D341Med (cell line): ENCODE results near the gene GBP3.
A peak's percentile ranks its signal among the peaks of the same experiment; 100 is the strongest.
"Not testable (repeated sequence)": the region's sequence is repeated elsewhere in the genome, so short reads cannot be mapped to it uniquely, and the experiment has no call there.

Source experiments
- DNase-seq: peaks from one replicate; pipeline ENCODE4 v3.0.0; 2012; ENCODE audit warnings: low spot score

GBP3 gene

GRCh38 chr1:89041119-89041641, 18.5 kb upstream of the GBP3 start:
- no peak for DNase-seq

GRCh38 chr1:89040315-89040626, 17.6 kb upstream of the GBP3 start:
- no peak for DNase-seq

DNA sequence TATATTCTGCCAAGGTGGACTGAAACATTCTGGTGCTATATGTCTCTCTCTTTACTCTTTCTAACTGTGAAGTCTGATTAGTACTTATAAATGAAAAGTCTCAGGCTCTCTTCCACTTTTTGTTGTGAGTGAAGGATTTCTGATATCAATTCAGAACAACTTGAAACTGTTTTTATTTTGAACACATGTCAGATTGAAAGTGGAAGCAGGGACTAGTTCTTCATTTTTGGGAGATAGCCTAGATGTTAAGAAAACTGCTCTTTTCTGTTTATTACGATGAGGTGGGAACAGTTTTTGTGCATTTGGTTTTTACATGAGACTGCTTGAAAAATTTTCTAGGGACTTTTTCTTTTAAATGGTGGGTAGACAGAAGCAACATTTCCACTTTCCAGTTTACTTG, 14.5 kb upstream of the GBP3 start:
- DNase-seq = no peak

GRCh38 chr1:89035080-89035479, 12.4 kb upstream of the GBP3 start:
- no peak for DNase-seq

- not testable (repeated sequence) for DNase-seq
Measured at GRCh38 chr1:89034004-89034403, 11.3 kb upstream of the GBP3 start.

DNA sequence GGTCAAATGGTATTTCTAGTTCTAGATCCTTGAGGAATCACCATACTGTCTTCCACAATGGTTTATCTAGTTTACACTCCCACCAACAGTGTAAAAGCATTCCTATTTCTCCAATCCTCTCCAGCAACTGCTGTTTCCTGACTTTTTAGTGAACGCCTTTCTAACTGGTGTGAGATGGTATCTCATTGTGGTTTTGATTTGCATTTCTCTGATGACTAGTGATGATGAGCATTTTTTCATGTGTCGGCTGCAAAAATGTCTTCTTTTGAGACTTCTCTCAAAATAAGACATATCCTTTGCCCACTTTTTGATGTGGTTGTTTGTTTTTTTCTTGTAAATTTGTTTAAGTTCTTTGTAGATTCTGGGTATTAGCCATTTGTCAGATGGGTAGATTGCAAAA, 6.4 kb upstream of the GBP3 start:
- not testable (repeated sequence) for DNase-seq

DNA sequence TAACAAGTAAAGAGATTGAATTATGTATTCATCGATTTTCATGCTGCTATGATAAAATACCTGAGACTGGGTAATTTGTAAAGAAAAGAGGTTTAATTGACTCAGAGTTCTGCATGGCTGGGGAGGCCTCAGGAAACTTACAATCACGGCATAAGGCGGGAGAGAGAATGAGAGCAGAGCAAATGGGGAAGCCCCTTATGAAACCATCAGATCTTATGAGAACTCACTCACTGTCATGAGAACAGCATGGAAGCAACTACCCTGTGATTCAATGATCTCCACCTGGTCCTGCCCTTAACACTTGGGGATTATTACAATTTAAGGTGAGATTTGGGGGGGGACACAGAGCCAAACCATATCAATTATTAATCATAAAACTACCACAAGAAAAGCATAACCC, 3.3 kb upstream of the GBP3 start:
- DNase-seq = no peak

DNA sequence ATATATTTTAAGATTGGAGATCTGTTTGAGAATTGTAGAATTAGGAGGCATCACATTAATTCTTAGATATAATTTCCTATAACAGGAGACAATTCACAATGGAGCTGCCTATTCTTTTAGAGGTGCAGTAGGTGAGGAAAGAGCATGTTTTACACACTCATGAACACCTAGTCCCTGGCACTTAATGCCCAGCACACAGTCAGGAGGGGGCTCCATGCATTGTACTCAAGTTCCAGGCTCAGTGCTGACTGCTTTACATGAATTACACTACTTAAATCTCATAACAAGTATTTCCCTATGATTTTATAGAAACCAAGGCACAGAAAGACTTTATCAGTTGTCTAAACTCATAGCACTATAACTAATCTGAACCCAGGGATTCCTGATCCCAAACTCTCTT, 360 bp upstream of the GBP3 start:
- DNase-seq = no peak

GRCh38 chr1:89018318-89018717, 4.3 kb downstream of the GBP3 start:
- DNase-seq = not testable (repeated sequence)

GRCh38 chr1:89008511-89008910, 14.2 kb downstream of the GBP3 start:
- no peak for DNase-seq

DNA sequence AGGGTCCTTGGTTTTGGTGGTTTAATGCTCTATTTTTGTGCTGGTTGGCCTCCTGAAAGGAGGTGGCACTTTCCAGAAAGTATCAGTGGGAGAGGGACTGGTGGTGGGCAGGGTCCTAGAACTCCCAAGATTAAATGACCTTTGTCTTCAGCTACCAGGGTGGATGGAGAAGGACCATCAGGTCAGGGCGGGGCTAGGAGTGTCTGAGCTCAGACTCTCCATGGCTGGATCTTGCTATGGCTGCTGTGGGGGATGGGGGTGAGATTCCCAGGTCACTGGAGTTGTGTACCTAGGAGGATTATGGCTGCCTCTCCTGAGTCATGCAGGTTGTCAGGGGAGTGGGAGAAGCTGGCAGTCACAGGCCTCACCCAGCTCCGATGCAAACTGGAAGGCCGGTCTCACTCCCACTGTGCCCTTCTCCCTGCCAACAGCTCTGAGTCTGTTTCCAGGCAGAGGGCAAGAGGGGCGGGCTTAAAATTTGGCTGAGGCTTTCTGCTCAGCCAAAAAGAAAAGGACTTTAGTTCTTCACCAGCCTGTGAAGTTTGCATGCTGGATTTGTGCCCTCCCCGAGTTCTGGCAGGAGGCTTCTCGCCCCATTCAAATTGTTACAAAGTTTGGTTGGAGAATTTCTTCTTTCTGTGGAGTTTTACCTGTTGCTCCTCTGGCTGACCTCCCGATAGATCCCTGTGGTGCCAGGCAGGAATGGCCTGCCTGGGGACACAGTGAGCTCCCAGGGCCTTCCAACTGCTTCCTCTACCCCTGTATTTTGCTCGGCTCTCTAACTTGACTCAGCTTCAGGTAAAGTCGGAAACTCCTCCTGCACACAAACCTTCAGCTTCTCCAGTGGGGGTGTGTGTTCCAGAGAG, 17.1 kb downstream of the GBP3 start:
- no peak for DNase-seq

DNA sequence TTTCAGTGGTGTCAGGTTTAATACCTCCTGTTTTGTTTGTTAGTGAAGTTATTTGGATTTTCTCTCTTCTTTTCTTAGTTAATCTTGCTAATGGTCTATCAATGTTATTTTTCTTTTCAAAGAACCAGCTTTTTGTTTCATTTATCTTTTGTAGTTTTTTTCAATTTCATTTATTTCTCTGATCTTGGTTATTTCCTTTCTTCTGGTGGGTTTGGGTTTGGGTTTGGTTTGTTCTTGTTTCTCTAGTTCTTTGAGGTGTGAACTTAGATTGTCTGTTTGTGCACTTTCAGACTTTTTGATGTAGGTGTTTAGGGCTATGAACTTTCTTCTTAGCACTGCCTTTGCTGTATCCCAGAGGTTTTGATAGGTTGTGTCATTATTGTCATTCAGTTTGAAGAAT, 20.5 kb downstream of the GBP3 start:
- DNase-seq = not testable (repeated sequence)

DNA sequence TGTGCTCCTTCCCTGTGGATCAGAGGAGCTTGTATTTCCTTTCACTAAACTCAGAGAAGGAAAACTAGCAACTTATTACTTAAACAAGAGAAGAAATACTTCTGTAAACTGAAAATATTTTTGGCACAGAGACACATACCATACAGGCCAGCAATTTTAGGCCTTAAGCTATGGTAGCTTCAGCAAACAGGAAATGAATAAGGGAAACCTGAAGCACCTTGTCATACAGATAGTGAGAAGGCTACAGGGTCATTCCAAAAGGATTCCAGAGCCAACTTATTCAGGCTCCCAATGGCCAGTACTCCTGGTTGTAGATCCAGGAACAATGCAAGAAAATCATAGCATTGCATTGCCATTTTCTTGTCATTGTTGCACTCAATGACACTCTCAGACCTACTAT, 21.2 kb downstream of the GBP3 start:
- no peak for DNase-seq

DNA sequence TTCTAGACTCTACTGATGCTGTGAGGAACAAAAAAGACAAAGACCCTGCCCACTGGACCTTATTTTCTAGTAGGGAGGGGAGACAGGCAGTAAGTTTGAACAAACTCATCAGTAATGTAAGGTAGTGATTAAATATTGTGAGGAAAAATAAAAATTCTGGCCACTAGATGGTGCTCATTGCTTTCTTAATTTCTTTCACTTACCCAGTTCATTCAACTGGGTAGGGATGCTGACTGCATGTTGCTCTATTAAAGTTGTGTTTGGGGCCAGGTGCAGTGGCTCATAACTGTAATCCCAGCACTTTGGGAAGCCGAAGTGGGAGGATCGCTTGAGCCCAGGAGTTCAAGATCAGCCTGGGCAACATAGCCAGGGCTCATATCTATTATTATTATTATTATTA, 23.9 kb downstream of the GBP3 start:
- DNase-seq = peak; percentile 47

- DNase-seq = no peak
Measured at GRCh38 chr1:88990426-88990825, 32.2 kb downstream of the GBP3 start.

GRCh38 chr1:88985692-88986091, 37.0 kb downstream of the GBP3 start:
- DNase-seq = no peak

- no peak for DNase-seq
Measured at GRCh38 chr1:88985032-88985431, 37.6 kb downstream of the GBP3 start.

DNA sequence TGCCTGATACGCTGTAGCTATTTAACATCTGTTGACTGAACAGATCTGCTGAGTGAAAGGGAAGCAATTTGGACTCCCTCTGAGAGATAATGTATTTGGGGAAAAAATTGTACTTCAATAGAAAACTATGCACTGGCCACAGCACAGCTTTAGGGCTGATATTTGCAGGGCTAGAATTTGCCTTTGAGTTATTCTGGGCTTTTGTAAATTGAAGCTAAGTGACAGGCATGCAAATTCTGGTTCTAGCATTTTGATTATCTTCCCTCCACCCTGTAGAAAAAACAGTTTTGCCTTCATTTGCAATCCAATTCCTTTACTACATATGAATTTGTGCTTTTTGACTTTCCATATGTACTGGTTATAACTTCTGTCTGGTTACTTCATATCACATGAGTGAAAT, 38.1 kb downstream of the GBP3 start:
- DNase-seq = no peak

- DNase-seq = peak; percentile 46
Measured at GRCh38 chr1:88983791-88984559, 38.7 kb downstream of the GBP3 start.

GRCh38 chr1:88982055-88982454, 40.6 kb downstream of the GBP3 start:
- no peak for DNase-seq

GRCh38 chr1:88981506-88981905, 41.2 kb downstream of the GBP3 start:
- not testable (repeated sequence) for DNase-seq

- no peak for DNase-seq
Measured at GRCh38 chr1:88980870-88981269, 41.8 kb downstream of the GBP3 start.

DNA sequence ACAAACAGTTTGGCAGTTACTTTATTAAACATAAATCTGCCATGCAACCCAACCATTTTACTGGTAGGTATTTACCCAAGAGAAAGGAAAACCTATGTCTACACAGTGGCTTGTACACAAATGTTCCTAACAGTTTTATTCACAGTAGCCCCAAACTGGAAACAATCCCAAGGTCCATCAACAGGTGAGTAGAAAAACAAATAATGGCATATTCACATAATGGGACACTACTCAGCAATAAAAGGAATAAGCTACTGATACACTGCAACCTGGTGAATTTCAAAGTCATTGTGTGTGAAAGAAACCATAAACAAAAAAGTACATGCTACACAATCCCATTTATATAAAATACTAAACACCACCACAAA, 42.9 kb downstream of the GBP3 start:
- DNase-seq = no peak
